Activated CD4-positive, alpha-beta T cell treated with anti-CD3 and anti-CD28 coated beads, Interleukin-2, Interleukin-4, amounts not matched to agents 100 ng/mL and 50 ng/mL, durations not matched to agents 16 hours and 8 hours (primary cell): ENCODE results near the gene COL9A2.
"Not testable (repeated sequence)": the region's sequence is repeated elsewhere in the genome, so short reads cannot be mapped to it uniquely, and the experiment has no call there.

ENCODE experiments used
- DNase-seq: peaks from one replicate; pipeline ENCODE4 v3.0.0-alpha.2; 2020; ENCODE audit warnings: low spot score

The COL9A2 gene

GRCh38 chr1:40316595-40317393, at the start of gene COL9A2:
TSS of gene COL9A2 (minus strand) at chr1:40317286. CDS start at chr1:40317197, 89 bp downstream.
- peak; percentile 20 for DNase-seq

GRCh38 chr1:40363721-40364120, 46.6 kb upstream of the COL9A2 start:
- peak; percentile 37 for DNase-seq

- no peak for DNase-seq
These were observed 45.6 kb upstream of the COL9A2 start for GRCh38 chr1:40362699-40363098.

- no peak for DNase-seq
These were observed 45.1 kb upstream of the COL9A2 start for GRCh38 chr1:40362199-40362598.

- no peak for DNase-seq
These were observed 44.6 kb upstream of the COL9A2 start for GRCh38 chr1:40361637-40362036.

GRCh38 chr1:40361201-40361600, 44.1 kb upstream of the COL9A2 start:
- no peak for DNase-seq

GRCh38 chr1:40360631-40361030, 43.5 kb upstream of the COL9A2 start:
- DNase-seq = no peak

- DNase-seq = no peak
These were observed 40.5 kb upstream of the COL9A2 start for GRCh38 chr1:40357625-40358024.

- no peak for DNase-seq
These were observed 36.0 kb upstream of the COL9A2 start for GRCh38 chr1:40353082-40353481.

GRCh38 chr1:40352126-40352525, 35.0 kb upstream of the COL9A2 start:
- no peak for DNase-seq

- DNase-seq = no peak
These were observed 34.0 kb upstream of the COL9A2 start for GRCh38 chr1:40351124-40351523.

- no peak for DNase-seq
These were observed 33.3 kb upstream of the COL9A2 start for GRCh38 chr1:40350391-40350790.

- DNase-seq = peak; percentile 15
These were observed 27.5 kb upstream of the COL9A2 start for GRCh38 chr1:40344597-40344996.

GRCh38 chr1:40342381-40342717, 25.3 kb upstream of the COL9A2 start:
- DNase-seq = not testable (repeated sequence)

- DNase-seq = peak; percentile 35
These were observed 24.6 kb upstream of the COL9A2 start for GRCh38 chr1:40341491-40342380.

- no peak for DNase-seq
These were observed 22.6 kb upstream of the COL9A2 start for GRCh38 chr1:40339420-40340323.

GRCh38 chr1:40338745-40339419, 21.8 kb upstream of the COL9A2 start:
- DNase-seq = peak; percentile 93

- DNase-seq = no peak
These were observed 20.4 kb upstream of the COL9A2 start for GRCh38 chr1:40337443-40337842.

GRCh38 chr1:40332695-40333094, 15.6 kb upstream of the COL9A2 start:
- DNase-seq = no peak

- not testable (repeated sequence) for DNase-seq
These were observed 14.3 kb upstream of the COL9A2 start for GRCh38 chr1:40331403-40331802.

GRCh38 chr1:40318970-40319621, 2.0 kb upstream of the COL9A2 start:
- DNase-seq = no peak
